Measurements from ENCODE around the gene BTNL9.

DNA sequence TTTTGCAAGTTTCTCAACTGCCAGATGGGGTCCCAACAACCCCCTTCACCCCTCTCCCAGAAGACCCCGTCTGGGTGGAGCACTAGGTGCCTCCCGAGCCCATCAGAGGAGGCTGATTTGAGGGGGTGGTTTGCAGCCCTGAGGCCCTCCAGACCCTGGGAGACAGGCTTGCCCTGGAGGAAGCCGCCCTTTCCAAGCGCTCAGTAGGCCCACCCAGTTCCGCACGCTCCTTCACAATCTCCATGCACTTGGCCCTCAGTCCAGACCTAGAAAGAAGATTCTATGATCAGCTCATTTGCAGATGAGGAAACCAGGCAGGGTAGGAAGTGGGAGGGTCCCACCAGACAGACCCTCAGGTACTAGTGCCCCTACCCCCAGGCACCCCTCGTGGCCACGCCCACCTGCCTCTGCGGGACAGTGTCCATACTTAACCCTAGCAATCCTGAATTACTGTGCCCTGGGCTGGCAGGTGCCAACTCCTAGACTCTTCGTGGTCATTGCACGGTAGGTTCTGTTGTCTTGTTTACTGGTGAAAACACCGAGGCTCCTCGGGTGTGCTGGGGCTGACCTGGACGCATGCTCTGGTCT, 68.6 kb downstream of the BTNL9 start:
- no peak for TF ChIP-seq EZH2 (IDR thresholded peaks at IDR 0.05)
- TF ChIP-seq, protein P1, sequence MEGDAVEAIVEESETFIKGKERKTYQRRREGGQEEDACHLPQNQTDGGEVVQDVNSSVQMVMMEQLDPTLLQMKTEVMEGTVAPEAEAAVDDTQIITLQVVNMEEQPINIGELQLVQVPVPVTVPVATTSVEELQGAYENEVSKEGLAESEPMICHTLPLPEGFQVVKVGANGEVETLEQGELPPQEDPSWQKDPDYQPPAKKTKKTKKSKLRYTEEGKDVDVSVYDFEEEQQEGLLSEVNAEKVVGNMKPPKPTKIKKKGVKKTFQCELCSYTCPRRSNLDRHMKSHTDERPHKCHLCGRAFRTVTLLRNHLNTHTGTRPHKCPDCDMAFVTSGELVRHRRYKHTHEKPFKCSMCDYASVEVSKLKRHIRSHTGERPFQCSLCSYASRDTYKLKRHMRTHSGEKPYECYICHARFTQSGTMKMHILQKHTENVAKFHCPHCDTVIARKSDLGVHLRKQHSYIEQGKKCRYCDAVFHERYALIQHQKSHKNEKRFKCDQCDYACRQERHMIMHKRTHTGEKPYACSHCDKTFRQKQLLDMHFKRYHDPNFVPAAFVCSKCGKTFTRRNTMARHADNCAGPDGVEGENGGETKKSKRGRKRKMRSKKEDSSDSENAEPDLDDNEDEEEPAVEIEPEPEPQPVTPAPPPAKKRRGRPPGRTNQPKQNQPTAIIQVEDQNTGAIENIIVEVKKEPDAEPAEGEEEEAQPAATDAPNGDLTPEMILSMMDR (IDR thresholded peaks at IDR 0.05) = no peak
- no peak for TF ChIP-seq EZH2phosphoT487 (IDR thresholded peaks at IDR 0.05)
